Prostate gland (tissue), 2 donors: Measurements from ENCODE around the gene DDX47.

Experiments
- POLR2A ChIP-seq: fragments of 450-650 bp; IDR thresholded peaks from one replicate; pipeline ENCODE4 v1.6.1; 2016; ENCODE audit warnings: antibody characterized with exemption, mild to moderate bottlenecking
- POLR2AphosphoS5 ChIP-seq: sonication (generic); formaldehyde crosslinking; IDR thresholded peaks from one replicate; pipeline ENCODE4 v1.6.1; 2017; ENCODE audit warnings: antibody characterized with exemption
- TF ChIP-seq, protein P1 (sequence below), 4 experiments: fragments of 200-600 bp in 2 of 4; fragments of 450-650 bp in 2 of 4; sonication (generic) in 2 of 4; IDR thresholded peaks; 1 replicate in 3 of 4; 2 replicates in 1 of 4; pipeline ENCODE4 v1.5.1; 2016 to 2019; ENCODE audit warnings: antibody characterized with exemption in 4 of 4, mild to moderate bottlenecking in 2 of 4, moderate library complexity in 2 of 4

DNA sequence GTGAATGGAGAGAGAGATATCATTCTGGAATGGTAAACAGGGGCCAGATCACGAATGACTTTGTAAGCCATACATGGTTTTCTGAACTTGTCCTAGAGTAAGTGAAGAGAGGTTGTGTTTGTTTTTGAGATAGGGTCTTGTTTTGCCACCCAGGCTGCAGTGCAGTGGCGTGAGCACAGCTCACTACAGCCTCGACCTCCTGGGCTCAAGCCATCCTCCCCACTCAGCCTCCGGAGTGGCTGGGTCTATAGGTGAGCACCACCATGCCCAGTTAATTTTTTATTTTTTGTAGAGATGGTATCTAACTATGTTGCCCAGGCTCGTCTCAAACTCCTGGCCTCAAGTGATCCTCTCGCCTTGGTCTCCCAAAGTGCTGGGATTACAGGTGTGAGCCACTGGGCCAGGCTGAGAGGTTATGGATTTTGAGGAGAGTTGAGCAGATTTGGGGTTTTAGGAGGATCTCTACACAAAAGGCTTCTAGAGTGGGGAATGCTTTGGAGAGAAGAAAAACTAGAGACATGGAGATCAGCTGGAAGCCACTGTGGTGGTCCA lies 58.5 kb downstream of the DDX47 start:
- no peak for TF ChIP-seq POLR2A
- TF ChIP-seq, protein P1, sequence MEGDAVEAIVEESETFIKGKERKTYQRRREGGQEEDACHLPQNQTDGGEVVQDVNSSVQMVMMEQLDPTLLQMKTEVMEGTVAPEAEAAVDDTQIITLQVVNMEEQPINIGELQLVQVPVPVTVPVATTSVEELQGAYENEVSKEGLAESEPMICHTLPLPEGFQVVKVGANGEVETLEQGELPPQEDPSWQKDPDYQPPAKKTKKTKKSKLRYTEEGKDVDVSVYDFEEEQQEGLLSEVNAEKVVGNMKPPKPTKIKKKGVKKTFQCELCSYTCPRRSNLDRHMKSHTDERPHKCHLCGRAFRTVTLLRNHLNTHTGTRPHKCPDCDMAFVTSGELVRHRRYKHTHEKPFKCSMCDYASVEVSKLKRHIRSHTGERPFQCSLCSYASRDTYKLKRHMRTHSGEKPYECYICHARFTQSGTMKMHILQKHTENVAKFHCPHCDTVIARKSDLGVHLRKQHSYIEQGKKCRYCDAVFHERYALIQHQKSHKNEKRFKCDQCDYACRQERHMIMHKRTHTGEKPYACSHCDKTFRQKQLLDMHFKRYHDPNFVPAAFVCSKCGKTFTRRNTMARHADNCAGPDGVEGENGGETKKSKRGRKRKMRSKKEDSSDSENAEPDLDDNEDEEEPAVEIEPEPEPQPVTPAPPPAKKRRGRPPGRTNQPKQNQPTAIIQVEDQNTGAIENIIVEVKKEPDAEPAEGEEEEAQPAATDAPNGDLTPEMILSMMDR (IDR thresholded peaks at IDR 0.05): no peak
- no peak for TF ChIP-seq POLR2AphosphoS5
